ENCODE results near the gene IL2RA. TPM values are rescaled to one million over a fixed set of nuclear protein-coding genes. Genes with fewer than 3 reads are reported as not detected.
A peak's percentile ranks its signal among the peaks of the same experiment; 100 is the strongest.
"Not testable (repeated sequence)": the region's sequence is repeated elsewhere in the genome, so short reads cannot be mapped to it uniquely, and the experiment has no call there.

The IL2RA gene
- total RNA-seq, 1 experiment from 2014 or later = not detected

- DNase-seq (ENCODE audit: low spot score) = no peak
Measured at GRCh38 chr10:6058682-6059475, 3.3 kb downstream of the IL2RA start.

- DNase-seq (ENCODE audit: low spot score) = no peak
Measured at GRCh38 chr10:6056411-6057135, 5.6 kb downstream of the IL2RA start.

- no peak for DNase-seq (ENCODE audit: low spot score)
Measured at GRCh38 chr10:6055929-6056328, 6.2 kb downstream of the IL2RA start.

GRCh38 chr10:6054884-6055283 is 7.3 kb downstream of the IL2RA start:
- DNase-seq (ENCODE audit: low spot score) = no peak

GRCh38 chr10:6053816-6054631 is 8.1 kb downstream of the IL2RA start:
- no peak for DNase-seq (ENCODE audit: low spot score)

- no peak for DNase-seq (ENCODE audit: low spot score)
Measured at GRCh38 chr10:6053303-6053702, 8.9 kb downstream of the IL2RA start.

GRCh38 chr10:6052247-6053221 is 9.6 kb downstream of the IL2RA start:
- no peak for DNase-seq (ENCODE audit: low spot score)

GRCh38 chr10:6050801-6051445 is 11.2 kb downstream of the IL2RA start:
- DNase-seq (ENCODE audit: low spot score) = peak; percentile 77

- no peak for DNase-seq (ENCODE audit: low spot score)
Measured at GRCh38 chr10:6049031-6049400, 13.2 kb downstream of the IL2RA start.

- DNase-seq (ENCODE audit: low spot score) = no peak
Measured at GRCh38 chr10:6048281-6049030, 13.7 kb downstream of the IL2RA start.

GRCh38 chr10:6047847-6048246 is 14.3 kb downstream of the IL2RA start:
- no peak for DNase-seq (ENCODE audit: low spot score)

- no peak for DNase-seq (ENCODE audit: low spot score)
Measured at GRCh38 chr10:6046773-6047611, 15.2 kb downstream of the IL2RA start.

GRCh38 chr10:6045878-6046772 is 16.0 kb downstream of the IL2RA start:
- no peak for DNase-seq (ENCODE audit: low spot score)

GRCh38 chr10:6045314-6045848 is 16.8 kb downstream of the IL2RA start:
- DNase-seq (ENCODE audit: low spot score) = no peak

GRCh38 chr10:6044751-6045313 is 17.3 kb downstream of the IL2RA start:
- no peak for DNase-seq (ENCODE audit: low spot score)

- DNase-seq (ENCODE audit: low spot score) = no peak
Measured at GRCh38 chr10:6044060-6044459, 18.1 kb downstream of the IL2RA start.

GRCh38 chr10:6043377-6043776 is 18.8 kb downstream of the IL2RA start:
- DNase-seq (ENCODE audit: low spot score) = not testable (repeated sequence)

Measured in H4 (cell line).